Measurements from ENCODE around the gene NAA35.
A peak's percentile ranks its signal among the peaks of the same experiment; 100 is the strongest.
"Not testable (repeated sequence)": the region's sequence is repeated elsewhere in the genome, so short reads cannot be mapped to it uniquely, and the experiment has no call there.

NAA35 gene

DNA sequence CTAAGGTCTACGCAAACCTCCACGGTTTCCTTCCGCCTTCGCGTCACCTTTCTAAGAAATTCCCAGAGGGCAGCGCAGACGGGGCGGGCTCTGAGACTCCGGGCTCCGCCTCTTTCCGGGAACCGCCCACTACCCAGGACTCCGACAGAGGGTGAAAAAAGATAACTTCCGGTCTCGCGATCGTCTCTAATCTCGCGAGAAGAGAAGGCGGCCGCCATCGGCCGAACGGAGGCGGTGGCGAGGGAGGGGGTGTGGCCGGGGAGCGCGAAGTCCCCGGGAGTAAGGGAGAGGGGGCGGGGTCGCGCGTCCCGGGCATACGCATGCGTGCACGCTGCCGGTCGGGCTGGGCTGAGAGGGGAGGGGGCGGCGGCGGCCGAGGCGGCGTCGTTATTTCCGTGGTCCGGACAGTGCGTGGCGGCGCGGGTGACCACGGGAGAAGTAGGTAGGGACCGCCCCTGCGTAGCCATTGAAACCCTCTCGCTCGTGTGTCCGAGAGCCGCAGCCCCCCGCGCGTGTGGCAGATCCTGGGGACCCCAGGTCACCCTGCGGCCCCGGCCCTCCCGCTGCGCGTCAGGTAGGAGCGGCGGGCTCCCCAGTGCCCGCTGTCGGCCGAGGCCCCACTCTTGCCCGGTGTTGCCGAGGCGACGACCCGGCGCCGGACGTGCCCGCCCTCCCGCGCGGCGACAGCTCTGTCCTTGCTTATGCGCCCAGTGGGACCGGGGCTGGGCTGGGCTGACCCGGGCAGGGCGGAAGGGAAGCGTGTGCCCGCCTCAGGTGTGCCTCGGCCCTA lies at the start of gene NAA35:
NAA35 (plus strand) TSS at position 315 of the 790 bp plus-strand sequence. CDS start 1,014 bp downstream, outside the sequence.
- peak; percentile 93 for DNase-seq

DNA sequence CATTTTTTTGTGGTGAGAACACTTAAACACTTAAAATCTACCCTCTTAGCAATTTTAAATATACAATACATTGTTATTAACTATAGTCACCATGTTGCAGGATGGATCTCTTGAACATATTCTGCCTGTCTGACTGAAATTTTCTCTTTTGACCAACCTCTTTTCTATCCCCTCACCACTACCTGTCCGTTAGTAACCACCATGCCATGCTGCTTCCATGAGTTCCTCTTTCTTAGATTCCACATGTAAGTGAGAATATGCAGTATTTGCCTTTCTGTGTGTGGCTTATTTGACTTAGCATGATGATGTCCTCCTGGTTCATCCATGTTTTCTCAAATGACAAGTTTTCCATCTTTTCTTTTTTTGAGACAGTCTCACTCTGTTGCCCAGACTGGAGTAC lies 48.5 kb upstream of the NAA35 start:
- DNase-seq, result no peak

DNA sequence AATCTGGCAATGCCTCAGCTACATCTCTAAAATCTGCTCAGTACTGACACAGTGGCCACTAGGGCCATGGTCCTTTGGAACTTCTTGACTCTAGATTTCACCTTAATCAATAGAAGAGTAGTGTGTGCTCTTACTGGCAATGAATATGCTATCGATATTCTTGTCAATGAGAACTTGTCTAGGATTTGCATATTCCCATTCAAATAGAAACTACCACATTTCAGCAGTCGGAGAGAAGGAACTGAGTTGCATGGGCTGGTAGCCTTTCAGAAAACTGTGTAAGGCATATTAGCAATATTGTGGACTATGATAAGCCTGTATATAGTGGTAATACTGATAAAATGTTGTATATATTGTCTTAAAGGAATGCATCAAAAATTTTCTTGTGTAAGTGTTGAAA lies 45.3 kb upstream of the NAA35 start:
- DNase-seq, result no peak

DNA sequence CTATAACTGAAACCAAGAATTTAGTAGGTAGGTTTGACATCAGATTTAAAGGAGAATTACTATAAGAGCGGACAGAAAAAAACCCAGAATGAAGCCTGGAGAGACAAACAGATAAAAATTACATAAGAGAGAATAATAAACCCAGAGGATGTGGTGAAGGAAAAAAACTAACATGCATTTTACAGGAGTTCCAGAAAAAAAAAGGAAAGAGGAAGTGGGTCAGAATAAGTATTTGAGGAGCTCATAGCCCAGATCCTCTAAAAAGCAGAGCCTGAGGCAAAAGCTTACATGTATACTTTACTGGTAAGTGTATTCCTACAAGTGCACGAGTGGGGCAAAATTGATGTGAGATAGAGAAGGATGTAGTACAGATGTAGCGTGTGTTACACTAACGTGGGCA lies 43.1 kb upstream of the NAA35 start:
- no peak for DNase-seq

DNA sequence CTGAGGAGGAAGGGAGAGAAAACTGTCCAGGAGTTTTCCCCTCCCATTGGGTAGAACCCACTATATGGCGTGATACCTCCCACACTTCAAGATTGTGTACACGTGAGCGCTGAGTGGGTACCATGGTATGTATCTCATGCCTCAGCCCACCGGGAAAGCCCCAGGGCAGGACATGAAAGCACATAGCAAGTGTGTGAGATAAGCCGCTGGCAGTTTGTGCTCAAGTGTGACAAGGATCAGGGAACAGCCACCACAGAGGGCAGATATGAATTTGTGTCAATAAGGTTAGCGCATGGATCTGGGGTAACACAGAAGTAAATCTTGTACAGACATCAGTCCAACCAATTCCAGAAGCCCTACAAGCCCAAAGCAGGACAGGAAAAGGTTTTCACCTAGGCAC lies 42.6 kb upstream of the NAA35 start:
- no peak for DNase-seq

DNA sequence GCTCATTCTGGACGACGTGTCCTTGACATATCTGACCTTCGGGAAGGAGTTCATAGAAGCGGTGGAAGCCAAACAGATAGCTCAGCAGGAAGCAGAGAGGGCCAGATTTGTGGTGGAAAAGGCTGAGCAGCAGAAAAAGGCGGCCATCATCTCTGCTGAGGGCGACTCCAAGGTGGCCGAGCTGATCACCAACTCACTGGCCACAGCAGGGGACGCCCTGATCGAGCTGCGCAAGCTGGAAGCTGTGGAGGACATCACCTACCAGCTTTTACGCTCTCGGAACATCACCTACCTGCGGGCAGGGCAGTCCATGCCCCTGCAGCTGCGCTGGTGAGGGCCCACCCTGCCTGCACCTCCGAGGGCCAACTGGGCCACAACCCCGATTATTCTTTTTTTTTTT lies 41.6 kb upstream of the NAA35 start:
- no peak for DNase-seq

DNA sequence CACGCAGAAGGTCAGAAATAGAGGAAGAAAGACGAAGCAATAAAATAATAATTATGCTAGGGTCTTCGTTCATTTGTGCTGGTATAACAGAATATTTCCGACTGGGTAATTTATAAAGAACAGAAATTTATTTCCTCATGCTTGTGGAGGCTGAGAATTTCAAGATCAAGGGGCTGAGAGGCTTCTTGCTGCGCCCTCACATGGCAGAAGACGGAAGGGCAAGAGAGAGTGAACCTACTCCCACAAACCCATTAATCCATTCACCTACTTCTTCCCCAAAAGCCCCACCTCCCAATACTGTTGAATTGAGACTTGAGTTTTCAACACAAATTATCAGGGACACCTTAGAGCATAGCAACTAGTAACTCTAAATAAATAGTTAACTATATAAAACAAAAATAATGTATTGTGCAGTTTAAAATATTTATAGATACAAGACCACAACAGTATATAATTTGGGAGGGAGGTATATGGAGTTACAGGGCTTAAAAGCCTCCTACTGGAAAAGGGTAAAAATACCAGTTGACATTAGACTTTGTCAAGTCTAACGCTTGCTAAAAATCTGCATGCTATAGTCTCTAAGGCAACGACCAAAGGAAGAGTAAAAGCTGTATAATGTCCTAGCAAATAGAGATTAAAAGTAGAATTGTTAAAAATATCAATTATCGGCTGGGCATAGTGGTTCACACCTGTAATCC lies 40.3 kb upstream of the NAA35 start:
- no peak for DNase-seq

DNA sequence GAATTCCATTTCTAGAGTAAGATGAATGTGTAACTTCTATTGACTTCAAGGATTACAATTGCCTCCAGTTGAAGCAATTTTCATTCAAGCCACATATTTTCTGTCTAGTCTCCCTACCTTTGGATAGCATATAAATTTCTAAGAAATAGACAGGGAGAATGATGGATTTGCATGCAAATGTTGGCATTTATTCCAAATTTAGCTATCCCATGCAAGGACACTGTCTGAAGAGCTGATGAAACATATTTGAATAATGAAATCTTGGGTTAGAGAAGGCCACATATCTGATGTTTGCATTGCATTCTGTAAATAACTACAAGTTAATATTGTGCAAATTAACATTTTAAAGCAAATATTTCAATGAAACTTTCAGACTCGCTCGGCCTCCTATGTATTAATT lies 36.0 kb upstream of the NAA35 start:
- DNase-seq, result no peak

DNA sequence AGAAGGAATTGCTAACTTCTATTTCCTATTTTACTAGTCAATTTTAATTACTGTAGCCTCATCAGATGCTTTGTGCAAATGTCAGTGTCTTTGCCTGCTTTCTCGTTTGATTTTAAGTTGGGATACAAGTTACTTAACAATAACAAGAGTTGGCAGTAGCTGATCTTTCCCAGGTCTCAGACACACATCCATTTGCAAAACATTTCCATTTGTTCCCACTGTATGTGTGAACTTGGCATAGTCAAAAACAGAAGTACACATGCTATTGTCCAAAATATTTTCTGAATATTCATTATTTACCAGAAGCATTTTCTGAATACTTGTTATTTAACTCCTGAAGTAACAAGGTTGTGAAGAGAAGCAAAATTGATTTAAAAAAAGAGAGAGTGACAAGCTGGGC lies 35.0 kb upstream of the NAA35 start:
- DNase-seq, result no peak

DNA sequence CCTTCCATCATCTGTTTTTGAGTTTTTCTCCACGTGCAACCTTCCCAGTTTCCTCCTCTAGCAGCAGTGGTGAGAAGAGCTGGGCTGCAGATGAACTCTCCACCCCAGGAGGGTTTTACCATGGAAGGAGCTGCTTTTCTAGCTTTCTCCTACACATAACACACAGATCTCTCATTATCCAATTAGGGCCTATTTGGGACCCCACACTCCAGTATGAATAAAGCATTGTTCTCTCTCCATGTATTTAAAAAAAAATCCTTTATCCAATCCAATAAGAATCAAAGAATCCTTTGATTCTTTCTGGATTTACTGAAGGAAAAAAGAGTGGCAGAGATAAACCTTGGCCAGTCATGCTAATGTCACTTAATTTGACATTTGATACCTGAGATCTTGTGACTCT lies 31.6 kb upstream of the NAA35 start:
- no peak for DNase-seq

DNA sequence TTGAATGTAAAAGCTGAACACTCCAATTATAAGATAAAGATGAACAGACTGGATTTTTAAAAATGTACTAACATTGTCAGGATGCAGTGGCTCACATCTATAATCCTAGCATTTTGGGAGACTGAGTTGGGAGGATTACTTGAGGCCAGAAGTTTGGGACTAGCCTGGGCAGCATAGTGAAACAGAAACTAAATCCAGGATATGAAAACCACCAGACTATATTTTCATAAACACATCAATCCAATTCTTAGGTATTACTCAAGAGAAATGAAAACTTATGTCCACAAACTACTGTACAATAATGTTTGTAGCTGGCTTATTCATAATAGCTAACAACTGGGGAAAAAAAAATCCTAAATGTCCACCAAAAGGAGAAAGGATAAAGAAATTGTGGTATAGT lies 26.8 kb upstream of the NAA35 start:
- DNase-seq, result no peak

DNA sequence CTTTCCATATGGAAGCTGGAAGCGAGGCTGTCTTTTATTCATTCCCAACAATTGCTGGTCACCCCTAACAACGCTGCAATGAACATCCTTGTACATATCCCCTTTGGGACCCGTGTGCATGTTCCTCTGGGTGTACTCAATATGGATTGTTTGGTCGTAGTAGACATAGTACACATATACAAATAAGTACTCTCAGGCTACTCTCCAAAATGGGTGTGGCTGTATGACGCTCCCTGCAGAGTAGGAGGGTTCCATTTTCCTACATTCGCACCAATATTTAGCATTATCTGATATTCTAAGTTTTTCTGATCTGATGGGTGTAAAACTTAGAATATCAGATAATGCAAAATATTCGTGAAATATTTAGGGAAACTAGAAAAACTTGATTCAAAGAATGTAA lies 23.2 kb upstream of the NAA35 start:
- no peak for DNase-seq

DNA sequence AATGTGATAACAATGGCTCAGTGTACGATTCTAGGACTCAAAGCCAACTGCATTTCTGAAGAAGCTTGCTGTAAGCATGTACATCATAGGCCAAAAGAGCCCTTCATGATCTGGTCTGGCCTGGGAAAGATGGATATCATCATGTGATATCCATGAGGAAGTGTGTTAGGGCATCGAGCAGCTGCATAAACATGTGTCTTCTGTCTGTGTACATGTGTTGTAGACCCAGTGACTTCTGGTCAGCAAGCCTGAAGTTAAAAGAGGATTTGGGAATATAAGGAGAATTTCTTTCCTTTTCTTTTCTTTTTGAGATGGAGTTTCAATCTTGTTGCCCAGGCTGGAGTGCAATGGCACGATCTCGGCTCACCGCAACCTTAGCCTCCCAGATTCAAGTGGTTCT lies 15.5 kb upstream of the NAA35 start:
- no peak for DNase-seq

DNA sequence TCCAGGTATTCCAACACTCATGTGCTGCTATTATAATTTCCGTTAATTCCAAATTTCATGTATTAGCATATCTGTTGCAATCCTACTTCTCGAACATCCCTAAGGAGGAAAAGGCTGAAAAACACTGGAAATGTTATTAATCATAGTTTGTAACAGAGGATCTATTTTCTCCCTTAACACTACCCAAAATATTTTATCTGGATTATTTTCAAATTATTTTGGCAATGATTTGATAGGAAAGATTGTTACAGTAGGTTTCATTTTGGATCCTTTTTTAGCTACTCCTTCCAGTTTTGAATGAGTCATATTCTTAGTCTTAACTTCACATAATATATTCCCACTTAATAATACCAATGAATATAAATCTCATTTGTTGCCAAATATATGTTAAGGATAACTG lies 13.9 kb upstream of the NAA35 start:
- DNase-seq, result no peak

DNA sequence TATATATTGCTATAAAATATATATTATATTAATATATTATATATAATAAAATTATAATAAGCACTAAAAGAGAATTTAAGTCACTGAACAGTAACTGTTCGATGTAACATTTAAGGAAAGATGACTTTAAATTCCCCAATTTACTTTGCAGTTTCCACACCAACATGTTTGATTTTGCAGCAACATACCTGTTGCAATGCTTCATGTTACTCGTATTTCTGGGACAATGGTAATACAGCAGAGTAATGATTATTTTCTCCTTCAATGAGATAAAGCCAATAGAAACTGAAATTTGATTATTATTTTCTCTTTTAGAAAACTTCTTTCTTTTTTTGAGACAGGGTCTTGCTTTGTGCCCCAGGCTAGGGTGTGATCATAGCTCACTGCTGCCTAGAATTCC lies 9.5 kb upstream of the NAA35 start:
- DNase-seq, result no peak

DNA sequence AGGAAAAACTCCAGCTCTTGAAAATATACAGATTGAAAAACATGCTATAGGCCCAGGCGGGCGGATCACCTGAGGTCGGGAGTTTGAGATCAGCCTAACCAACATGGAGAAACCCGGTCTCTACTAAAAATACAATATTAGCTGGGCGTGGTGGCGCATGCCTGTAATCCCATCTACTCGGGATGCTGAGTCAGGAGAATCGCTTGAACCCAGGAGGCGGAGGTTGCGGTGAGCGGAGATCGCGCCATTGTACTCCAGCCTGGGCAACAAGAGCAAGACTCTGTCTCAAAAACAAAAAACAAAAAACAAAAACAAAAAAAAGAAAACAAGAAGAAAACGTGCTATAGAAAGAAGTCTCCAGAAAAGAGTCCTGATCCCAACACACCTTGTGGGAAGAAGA lies 5.0 kb upstream of the NAA35 start:
- DNase-seq, result not testable (repeated sequence)

DNA sequence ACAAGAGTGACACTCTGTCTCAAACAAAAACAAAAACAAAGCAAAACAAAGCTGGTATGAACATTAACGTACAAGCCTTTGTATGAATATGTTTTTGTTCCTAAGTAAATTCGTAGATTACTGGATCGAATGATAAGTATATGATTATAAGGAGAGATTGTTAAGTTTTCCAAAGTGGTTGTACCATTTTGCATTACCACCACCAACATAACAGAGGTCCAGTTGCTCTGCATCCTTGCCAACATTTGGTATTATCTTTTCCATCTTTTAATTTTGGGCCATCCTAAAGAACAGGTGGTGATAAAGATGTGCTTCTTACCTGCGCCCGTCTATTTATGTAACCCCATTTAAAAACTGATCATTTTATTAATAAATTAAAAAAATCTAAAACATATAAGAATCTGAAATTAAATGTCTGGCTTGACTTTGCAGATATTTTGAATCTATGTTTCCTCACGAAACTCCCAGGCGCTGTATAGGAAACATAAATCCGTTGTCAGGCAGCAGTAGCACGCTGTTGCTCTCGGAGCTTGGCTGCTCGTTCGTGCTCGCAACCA lies 593 bp upstream of the NAA35 start:
- no peak for DNase-seq

DNA sequence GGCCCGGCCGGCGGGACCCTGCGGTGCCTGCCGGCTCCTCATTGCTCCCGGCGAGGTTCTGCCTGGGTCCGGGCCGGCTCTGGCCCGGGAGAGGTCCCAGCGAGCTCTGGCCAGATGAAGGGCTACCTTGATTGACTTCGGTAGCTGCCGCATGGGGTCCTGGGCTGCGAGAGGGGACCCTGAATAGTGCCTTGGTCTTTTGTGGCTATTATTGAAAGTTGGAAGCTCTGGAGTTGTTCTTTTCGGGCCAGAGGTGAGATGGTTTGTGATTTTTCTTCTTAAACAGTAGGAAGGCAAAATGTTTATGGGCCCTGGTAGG lies 635 bp downstream of the NAA35 start:
- DNase-seq, result no peak

DNA sequence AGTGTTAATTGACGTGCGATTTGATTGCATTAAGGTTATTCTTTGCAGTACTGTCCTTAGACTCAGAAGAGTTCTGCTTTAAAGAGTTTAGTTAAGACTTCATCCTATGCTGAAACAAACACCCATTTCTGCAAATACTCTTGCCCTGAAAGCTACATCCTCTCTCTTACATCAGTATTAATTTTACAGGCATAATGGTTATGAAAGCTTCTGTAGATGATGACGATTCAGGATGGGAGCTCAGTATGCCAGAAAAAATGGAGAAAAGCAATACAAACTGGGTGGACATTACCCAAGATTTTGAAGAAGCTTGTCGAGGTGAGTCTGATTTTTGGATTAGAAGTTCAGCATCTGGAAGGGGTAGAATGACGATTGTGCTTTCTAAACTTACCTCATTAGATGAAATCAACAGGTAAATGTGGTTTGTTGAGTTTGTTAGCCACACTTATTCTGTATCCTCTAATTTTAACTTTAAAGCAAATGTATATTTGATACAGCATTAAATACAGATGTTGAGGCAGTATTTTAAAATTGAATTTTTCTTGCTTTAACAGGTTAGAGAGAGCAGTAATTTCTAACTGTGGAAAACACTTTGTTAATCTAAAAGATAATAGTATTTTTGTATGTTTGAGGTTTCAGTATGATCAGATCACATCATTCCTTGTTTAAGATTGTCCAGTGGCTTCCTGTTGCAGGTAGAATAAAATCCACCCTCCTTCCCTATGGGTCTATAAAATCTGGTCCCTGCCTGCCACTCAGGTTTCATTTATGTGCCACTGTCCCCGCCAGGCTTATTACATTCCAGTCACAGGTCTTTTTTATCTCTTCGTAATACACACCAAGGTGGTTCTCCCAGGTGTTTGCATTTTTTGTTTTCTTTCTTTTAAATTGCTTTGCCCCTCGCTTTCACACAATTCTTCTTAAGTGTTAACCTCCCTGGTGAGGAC lies 1.3 kb downstream of the NAA35 start:
- DNase-seq, result no peak

DNA sequence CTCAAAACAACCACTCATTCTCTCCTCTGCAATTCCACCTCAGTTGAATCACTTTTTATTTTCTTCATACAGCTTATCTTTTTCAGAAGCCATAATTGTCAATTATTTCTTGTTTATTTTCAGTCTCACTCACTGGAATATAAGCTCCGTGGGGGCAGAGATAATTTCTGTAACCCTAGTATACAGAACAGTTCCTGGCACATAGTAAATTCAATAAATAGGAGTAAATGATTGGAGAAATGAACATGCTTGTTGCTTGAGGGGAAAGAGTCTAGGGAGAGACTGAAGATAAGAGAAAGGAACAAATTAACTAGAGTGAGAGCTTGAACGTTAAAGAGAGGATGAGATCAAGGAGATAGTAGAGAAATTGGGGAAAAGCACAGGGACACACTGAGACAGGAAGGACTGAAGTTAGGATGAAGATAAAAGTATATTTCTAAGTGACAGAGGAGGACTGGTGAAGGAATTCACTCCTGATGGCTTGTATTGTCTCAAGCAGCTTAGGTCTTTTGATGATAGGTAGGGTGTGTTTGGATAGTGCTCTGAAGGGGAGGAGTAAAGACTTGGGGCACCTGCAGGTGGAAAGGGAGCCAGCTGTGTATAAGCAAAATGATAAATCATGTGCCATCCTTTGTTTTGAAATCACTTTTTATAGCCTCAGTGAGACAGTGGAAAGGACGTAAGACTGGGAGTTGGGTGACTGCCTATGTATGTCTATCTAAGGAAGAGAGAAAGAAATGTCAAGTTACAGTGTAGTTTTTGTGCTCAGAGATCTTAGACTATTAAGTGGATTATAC lies 2.2 kb downstream of the NAA35 start:
- DNase-seq, result no peak

DNA sequence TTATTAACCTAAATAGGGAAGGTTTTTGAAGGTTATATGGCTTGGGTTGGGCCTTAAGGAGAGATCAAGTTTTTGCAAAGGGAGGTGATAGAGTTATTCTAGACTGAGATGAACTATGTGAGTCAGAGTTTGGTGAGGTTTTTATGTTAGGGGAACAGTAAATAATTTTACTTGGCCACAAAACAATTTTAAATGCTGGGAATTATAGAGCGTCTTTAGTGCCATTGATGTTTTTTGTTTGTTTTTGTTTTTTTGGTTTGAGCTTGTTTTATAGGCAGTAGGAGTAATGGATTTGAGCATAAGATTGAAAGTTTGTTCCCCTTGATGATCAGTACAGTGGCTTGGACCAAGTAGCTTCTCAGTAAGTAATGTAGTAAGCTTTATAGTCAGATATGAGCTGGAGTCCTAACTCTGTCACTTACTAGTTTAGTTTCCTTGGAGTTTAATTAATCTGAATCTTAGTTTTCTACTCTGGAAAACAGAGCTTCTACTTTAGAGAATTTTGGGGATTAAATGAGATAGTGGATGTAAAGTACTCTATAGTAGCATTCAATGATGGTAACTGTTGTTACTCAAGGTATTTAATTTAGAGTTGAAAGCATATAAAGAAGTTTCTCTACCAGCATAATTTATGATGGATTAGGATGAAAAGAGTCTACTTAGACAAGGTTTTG lies 2.9 kb downstream of the NAA35 start:
- DNase-seq, result no peak

DNA sequence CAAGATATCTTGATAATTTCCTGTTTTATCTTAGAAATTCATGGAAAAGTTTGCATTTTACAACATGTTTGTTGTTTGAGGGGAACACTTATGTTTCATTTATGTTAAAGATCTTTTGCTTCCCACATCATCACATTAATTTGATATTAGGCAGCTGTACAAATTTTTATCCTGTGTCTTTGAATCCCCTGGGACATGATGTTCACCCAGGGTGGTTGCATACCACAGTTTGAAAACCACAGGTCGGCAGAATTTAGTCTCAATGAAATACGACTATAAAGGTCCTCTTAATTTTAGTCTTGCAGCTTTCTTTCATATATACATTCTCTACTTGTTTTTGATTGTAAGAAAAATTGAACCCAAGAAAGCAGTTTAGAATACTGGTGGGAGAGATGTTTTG lies 3.7 kb downstream of the NAA35 start:
- DNase-seq, result no peak
